CD4-positive, alpha-beta T cell treated with Interleukin-1 beta for 1 hour (primary cell): ENCODE results near the gene PLPP1.
A peak's percentile ranks its signal among the peaks of the same experiment; 100 is the strongest.

Experiments used
- DNase-seq, 2 donors: peaks; one replicate each; pipeline ENCODE4 v3.0.0-alpha.2; 2020 to 2022

The PLPP1 gene

GRCh38 chr5:55441107-55441771 lies 93.5 kb downstream of the PLPP1 start:
- no peak for DNase-seq

- DNase-seq = no peak
Measured at GRCh38 chr5:55440188-55440646, 94.5 kb downstream of the PLPP1 start.

GRCh38 chr5:55438998-55439397 lies 95.8 kb downstream of the PLPP1 start:
- no peak for DNase-seq

GRCh38 chr5:55437859-55438206 lies 96.9 kb downstream of the PLPP1 start:
- no peak for DNase-seq

GRCh38 chr5:55437452-55437851 lies 97.3 kb downstream of the PLPP1 start:
- no peak for DNase-seq

- no peak for DNase-seq
Measured at GRCh38 chr5:55432549-55432948, 102.2 kb downstream of the PLPP1 start.

GRCh38 chr5:55429613-55430253 lies 105.0 kb downstream of the PLPP1 start:
- no peak for DNase-seq

GRCh38 chr5:55429221-55429612 lies 105.5 kb downstream of the PLPP1 start:
- DNase-seq = no peak

GRCh38 chr5:55427157-55427556 lies 107.6 kb downstream of the PLPP1 start:
- no peak for DNase-seq

GRCh38 chr5:55426455-55426854 lies 108.3 kb downstream of the PLPP1 start:
- no peak for DNase-seq

- DNase-seq = no peak
Measured at GRCh38 chr5:55421074-55421529, 113.7 kb downstream of the PLPP1 start.

- no peak for DNase-seq
Measured at GRCh38 chr5:55418994-55419968, 115.5 kb downstream of the PLPP1 start.

- no peak for DNase-seq
Measured at GRCh38 chr5:55416306-55416705, 118.5 kb downstream of the PLPP1 start.

- DNase-seq = no peak
Measured at GRCh38 chr5:55415071-55415470, 119.7 kb downstream of the PLPP1 start.

- no peak for DNase-seq
Measured at GRCh38 chr5:55413644-55414043, 121.1 kb downstream of the PLPP1 start.

GRCh38 chr5:55411876-55412275 lies 122.9 kb downstream of the PLPP1 start:
- no peak for DNase-seq

- no peak for DNase-seq
Measured at GRCh38 chr5:55410845-55411244, 123.9 kb downstream of the PLPP1 start.

- DNase-seq = no peak
Measured at GRCh38 chr5:55409775-55410174, 125.0 kb downstream of the PLPP1 start.

- no peak for DNase-seq
Measured at GRCh38 chr5:55407984-55408383, 126.8 kb downstream of the PLPP1 start.

- peak in 1 of 2 donors; percentile 21 for DNase-seq
Measured at GRCh38 chr5:55407059-55407684, 127.6 kb downstream of the PLPP1 start.

- DNase-seq = no peak
Measured at GRCh38 chr5:55406292-55406691, 128.5 kb downstream of the PLPP1 start.

GRCh38 chr5:55402199-55402598 lies 132.6 kb downstream of the PLPP1 start:
- DNase-seq = no peak
